Thyroid gland (tissue), 4 donors: ENCODE measurements around the gene MROH7.

Experiments
- CTCF ChIP-seq, 6 experiments: fragments of 200-600 bp in 3 of 6; fragments of 450-650 bp in 3 of 6; sonication (generic) in 3 of 6; IDR thresholded peaks; one replicate each; pipeline ENCODE4 v1.5.1; 2016 to 2019; ENCODE audit warnings: antibody characterized with exemption in 6 of 6, mild to moderate bottlenecking in 2 of 6, inconsistent platforms in 1 of 6, moderate library complexity in 1 of 6
- POLR2A ChIP-seq, 2 donors: fragments of 450-650 bp; IDR thresholded peaks; one replicate each; pipeline ENCODE4 v1.6.1; 2017; ENCODE audit warnings: antibody characterized with exemption in 2 of 2, mild to moderate bottlenecking in 2 of 2, moderate library complexity in 1 of 2

GRCh38 chr1:54653036-54653435, 11.4 kb downstream of the MROH7 start:
- TF ChIP-seq CTCF (IDR thresholded peaks at IDR 0.05) (no peak), POLR2A (IDR thresholded peaks at IDR 0.05) (no peak)
